NCI-H524 (cell line): Measurements from ENCODE around the gene TOM1L2.

ENCODE experiments used
- DNase-seq, 2 experiments: peaks; one replicate each; lab custom pipeline; 2025; lab: John Stamatoyannopoulos, UW

Gene TOM1L2

GRCh38 chr17:17835415-17836249 lies 136.6 kb downstream of the TOM1L2 start:
- no peak for DNase-seq

GRCh38 chr17:17834974-17835373 lies 137.2 kb downstream of the TOM1L2 start:
- no peak for DNase-seq

- no peak for DNase-seq
Observed at GRCh38 chr17:17833658-17834357, 138.4 kb downstream of the TOM1L2 start.

GRCh38 chr17:17832032-17832363 lies 140.2 kb downstream of the TOM1L2 start:
- DNase-seq = peak in 1 of 2 experiments; percentile 25

- DNase-seq = no peak
Observed at GRCh38 chr17:17831208-17832031, 140.8 kb downstream of the TOM1L2 start.

GRCh38 chr17:17830740-17831207 lies 141.4 kb downstream of the TOM1L2 start:
- no peak for DNase-seq

- DNase-seq = no peak
Observed at GRCh38 chr17:17830269-17830567, 142.0 kb downstream of the TOM1L2 start.

- no peak for DNase-seq
Observed at GRCh38 chr17:17827826-17828621, 144.2 kb downstream of the TOM1L2 start.

GRCh38 chr17:17826942-17827785 lies 145.0 kb downstream of the TOM1L2 start:
- no peak for DNase-seq

- no peak for DNase-seq
Observed at GRCh38 chr17:17826342-17826713, 145.9 kb downstream of the TOM1L2 start.

- no peak for DNase-seq
Observed at GRCh38 chr17:17824783-17825614, 147.2 kb downstream of the TOM1L2 start.

- peak in 1 of 2 experiments; percentile 53 for DNase-seq
Observed at GRCh38 chr17:17824119-17824782, 147.9 kb downstream of the TOM1L2 start.

- peak; percentile 68 to 80 for DNase-seq
Observed at GRCh38 chr17:17823433-17824118, 148.6 kb downstream of the TOM1L2 start.

- no peak for DNase-seq
Observed at GRCh38 chr17:17822616-17823015, 149.6 kb downstream of the TOM1L2 start.

- DNase-seq = no peak
Observed at GRCh38 chr17:17822189-17822588, 150.0 kb downstream of the TOM1L2 start.

- DNase-seq = no peak
Observed at GRCh38 chr17:17820463-17821158, 151.6 kb downstream of the TOM1L2 start.

- DNase-seq = no peak
Observed at GRCh38 chr17:17820046-17820445, 152.2 kb downstream of the TOM1L2 start.

GRCh38 chr17:17819561-17819995 lies 152.6 kb downstream of the TOM1L2 start:
- no peak for DNase-seq
